HepG2 (cell line): ENCODE measurements around the gene ST8SIA4. TPM values are rescaled to one million over a fixed set of nuclear protein-coding genes. Genes with fewer than 3 reads are reported as not detected.

Experiments used
- ATAC-seq: fragments of 200-7000 bp; cut with Tn5 transposase; 3 replicates; pipeline ENCODE4 v1.9.1; 2020; ENCODE audit warnings: mild to moderate bottlenecking, moderate library complexity
- Bru-seq: library from RNA; stranded (reverse); fragments of 400-500 nt; gene quantifications from one replicate; lab custom pipeline; 2021; lab: Mats Ljungman, UMichigan
- BruChase-seq, 2 experiments: library from RNA; stranded (reverse); fragments of 400-500 nt; gene quantifications; one replicate each; lab custom pipeline; 2021; lab: Mats Ljungman, UMichigan
- BruUV-seq: library from RNA; stranded (reverse); fragments of 400-500 nt; replicated peaks from 2 replicates; lab custom pipeline; 2021; lab: Mats Ljungman, UMichigan
- CTCF ChIA-PET: fragments of 300-600 bp; formaldehyde crosslinking; extraction: SDS; loops from one replicate; lab custom pipeline; 2021; ENCODE audit warnings: low total read pairs, inconsistent platforms, low intra/inter-chr PET ratio; lab: Yijun Ruan, JAX
- POLR2A ChIA-PET: fragments of 350-600 bp; sonication (Branson Sonifier 250); formaldehyde crosslinking; loops from one replicate; lab custom pipeline; 2020; ENCODE audit warnings: antibody characterized with exemption, inconsistent platforms; lab: Yijun Ruan, JAX
- DNase-seq: peaks from one replicate; pipeline ENCODE4 v3.0.0-alpha.2; 2015; ENCODE audit warnings: low spot score
- FAIRE-seq: peaks from 3 replicates; lab custom pipeline; 2011; peaks lifted over from hg19 to GRCh38; lab: Jason Lieb, UNC
- H2AFZ ChIP-seq: one replicate; pipeline ENCODE4 v1.6.1; 2011; ENCODE audit warnings: low read length, inconsistent platforms
- H3K27ac ChIP-seq: fragments of 300-600 bp; 3 replicates; pipeline ENCODE4 v1.8.0; 2011; ENCODE audit warnings: mixed run types, mild to moderate bottlenecking, mixed read lengths, low read length, inconsistent platforms; ENCODE audit not compliant: insufficient read depth; ENCODE audit errors: extremely low read length
- H3K27me3 ChIP-seq, 2 experiments: fragments of 200-600 bp in 1 of 2; 2 replicates in 1 of 2; 3 replicates in 1 of 2; pipeline versions ENCODE4 v1.6.0 to v1.8.0; 2011; ENCODE audit warnings: low read length in 2 of 2, mild to moderate bottlenecking in 2 of 2, moderate library complexity in 2 of 2, inconsistent platforms in 1 of 2; ENCODE audit not compliant: insufficient read depth in 2 of 2, control insufficient read depth in 1 of 2
- H3K36me3 ChIP-seq, 2 experiments: fragments of 200-600 bp in 1 of 2; replicated peaks in 1 of 2; 2 replicates in 1 of 2; 3 replicates in 1 of 2; pipeline versions ENCODE4 v1.5.1 to v1.8.0; 2011; ENCODE audit warnings: low read length in 2 of 2, inconsistent platforms in 1 of 2; ENCODE audit not compliant: insufficient read depth in 2 of 2, control insufficient read depth in 1 of 2
- H3K4me1 ChIP-seq: 2 replicates; pipeline ENCODE4 v1.5.1; 2012; ENCODE audit warnings: low read length, inconsistent platforms; ENCODE audit not compliant: insufficient read depth
- H3K4me2 ChIP-seq: 2 replicates; pipeline ENCODE4 v1.6.0; 2011; ENCODE audit warnings: low read depth, low read length, inconsistent platforms
- H3K4me3 ChIP-seq, 3 experiments: fragments of 200-600 bp in 1 of 3; sonication (generic), shearing (Covaris generic) in 1 of 3; replicated peaks in 1 of 3; 2 replicates each; pipeline ENCODE4 v1.5.1; 2011 to 2016; ENCODE audit warnings: low read length in 3 of 3, inconsistent platforms in 2 of 3, low read depth in 2 of 3, mild to moderate bottlenecking in 2 of 3, control low read depth in 1 of 3, mixed read lengths in 1 of 3; ENCODE audit not compliant: insufficient read depth in 1 of 3
- H3K79me2 ChIP-seq: one replicate; pipeline ENCODE4 v1.6.1; 2011; ENCODE audit warnings: low read length, inconsistent platforms; ENCODE audit not compliant: insufficient read depth
- H3K9ac ChIP-seq: 2 replicates; pipeline ENCODE4 v1.6.0; 2011; ENCODE audit warnings: mild to moderate bottlenecking, low read depth, low read length, inconsistent platforms; ENCODE audit not compliant: insufficient read depth
- H3K9me3 ChIP-seq: 2 replicates; pipeline ENCODE4 v1.5.1; 2012; ENCODE audit warnings: mild to moderate bottlenecking, low read length
- H4K20me1 ChIP-seq: 2 replicates; pipeline ENCODE4 v1.6.0; 2011; ENCODE audit warnings: inconsistent platforms, mild to moderate bottlenecking, low read length, moderate library complexity; ENCODE audit not compliant: insufficient read depth
- ARNTL ChIP-seq: sonication (generic); formaldehyde crosslinking; IDR thresholded peaks from 2 replicates; pipeline ENCODE4 v1.4.0; 2020; ENCODE audit warnings: mild to moderate bottlenecking, missing genetic modification reagents
- HNRNPLL ChIP-seq: fragments of 200-400 bp; formaldehyde crosslinking; IDR thresholded peaks from 2 replicates; pipeline ENCODE4 v1.6.1; 2017; ENCODE audit warnings: mild to moderate bottlenecking, low read depth, low read length; ENCODE audit not compliant: poor library complexity, severe bottlenecking
- KDM1A ChIP-seq: IDR thresholded peaks from 2 replicates; pipeline ENCODE4 v1.6.1; 2016; ENCODE audit warnings: missing compliant biosample characterization
- TBL1XR1 ChIP-seq: fragments of 150-350 bp; IDR thresholded peaks from 2 replicates; pipeline ENCODE4 v1.6.1; 2014; ENCODE audit warnings: borderline replicate concordance, low read length; ENCODE audit not compliant: partially characterized antibody
- ZFP82 ChIP-seq: sonication (generic); formaldehyde crosslinking; IDR thresholded peaks from 2 replicates; pipeline ENCODE4 v1.5.1; 2020; ENCODE audit warnings: mild to moderate bottlenecking, missing genetic modification reagents, borderline replicate concordance
- ZNF138 ChIP-seq: sonication (generic); formaldehyde crosslinking; IDR thresholded peaks from 2 replicates; pipeline ENCODE4 v1.5.0; 2020; ENCODE audit warnings: mild to moderate bottlenecking, low read depth, missing genetic modification reagents
- ZNF225 ChIP-seq: sonication (generic); formaldehyde crosslinking; IDR thresholded peaks from 2 replicates; pipeline ENCODE4 v1.4.0; 2020; ENCODE audit warnings: mild to moderate bottlenecking, missing genetic modification reagents
- ZNF724P ChIP-seq: sonication (generic); formaldehyde crosslinking; IDR thresholded peaks from 2 replicates; pipeline ENCODE4 v1.8.0; 2022; ENCODE audit warnings: missing genetic modification reagents, borderline replicate concordance
- WGBS: methylation state at CpG from one replicate; pipeline ENCODE4 v1.1.6; 2017; ENCODE audit warnings: low lambda C conversion rate; 5-methylcytosine and 5-hydroxymethylcytosine counted together
- in situ Hi-C: cut with HindIII; loops from 2 replicates; pipeline ENCODE4 v1.10.0; 2017; ENCODE audit warnings: low pct_unique_long_range_greater_than_20kb; ENCODE audit not compliant: extremely low pct_ligation_motif_present
- intact Hi-C: fragments of 100-400 bp; cut with micrococcal nuclease; formaldehyde crosslinking; loops from one replicate; pipeline ENCODE4 v1.10.0; 2022; ENCODE audit not compliant: unreplicated experiment
- long read RNA-seq, 2 experiments: library from RNA in 1 of 2; library from polyadenylated mRNA in 1 of 2; stranded (forward) in 1 of 2; unstranded in 1 of 2; transcript quantifications; one replicate each; pipeline ENCODE4 v2.0.0, GENCODE V29; 2019 to 2022
- polyA minus RNA-seq, 3 experiments: library from RNA; depleted of rRNA, polyadenylated mRNA; stranded (reverse); fragments of >200 nt; gene quantifications; 2 replicates each; pipeline ENCODE4 v1.2.3, GENCODE V29; 2011; ENCODE audit warnings: low replicate concordance in 1 of 3
- polyA plus RNA-seq, 8 experiments: library from polyadenylated mRNA; depleted of rRNA in 3 of 8; stranded (reverse) in 7 of 8; unstranded in 1 of 8; fragments of >200 nt; fragmentation: Illumina TruSeq in 4 of 8; extraction: Trizol in 4 of 8; gene quantifications; 2 replicates each; pipeline versions ENCODE4 v1.2.1 to v1.2.3, GENCODE V29; 2011 to 2016; ENCODE audit warnings: low read depth in 4 of 8, missing spikeins in 1 of 8, mixed read lengths in 1 of 8; ENCODE audit not compliant: insufficient read depth in 1 of 8
- total RNA-seq, 5 experiments: library from RNA; depleted of rRNA; stranded (reverse); fragments of >200 nt; fragmentation: Illumina TruSeq; extraction: Trizol; gene quantifications; 2 replicates each; pipeline ENCODE4 v1.2.3, GENCODE V29; 2016; ENCODE audit warnings: low read depth in 1 of 5
- TF ChIP-seq, protein P1 (sequence below): sonication (generic); formaldehyde crosslinking; IDR thresholded peaks from 2 replicates; pipeline ENCODE4 v1.5.0; 2020; ENCODE audit warnings: missing genetic modification reagents
- TF ChIP-seq, protein P2 (sequence below): sonication (generic); formaldehyde crosslinking; IDR thresholded peaks from 2 replicates; pipeline ENCODE4 v1.4.0; 2020; ENCODE audit warnings: mild to moderate bottlenecking, missing genetic modification reagents

Gene ST8SIA4, protein sequence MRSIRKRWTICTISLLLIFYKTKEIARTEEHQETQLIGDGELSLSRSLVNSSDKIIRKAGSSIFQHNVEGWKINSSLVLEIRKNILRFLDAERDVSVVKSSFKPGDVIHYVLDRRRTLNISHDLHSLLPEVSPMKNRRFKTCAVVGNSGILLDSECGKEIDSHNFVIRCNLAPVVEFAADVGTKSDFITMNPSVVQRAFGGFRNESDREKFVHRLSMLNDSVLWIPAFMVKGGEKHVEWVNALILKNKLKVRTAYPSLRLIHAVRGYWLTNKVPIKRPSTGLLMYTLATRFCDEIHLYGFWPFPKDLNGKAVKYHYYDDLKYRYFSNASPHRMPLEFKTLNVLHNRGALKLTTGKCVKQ
- total RNA-seq (2016; rRNA removed; fragmentation: Illumina TruSeq; extraction: Trizol), result not detected in 2 replicates
- not detected in 2 replicates for total RNA-seq (2016; cell fraction: cytosol; rRNA removed; fragmentation: Illumina TruSeq; extraction: Trizol; ENCODE audit: low read depth)
- not detected in 2 replicates for total RNA-seq (2016; cell fraction: insoluble cytoplasmic fraction; rRNA removed; fragmentation: Illumina TruSeq; extraction: Trizol)
- not detected in 2 replicates for total RNA-seq (2016; cell fraction: membrane; rRNA removed; fragmentation: Illumina TruSeq; extraction: Trizol)
- total RNA-seq (2016; cell fraction: nucleus; rRNA removed; fragmentation: Illumina TruSeq; extraction: Trizol), result not detected in 2 replicates
- polyA plus RNA-seq (2011; rRNA removed), result not detected in 2 replicates
- not detected in 2 replicates for polyA plus RNA-seq (2011; cell fraction: cytosol; rRNA removed)
- not detected in 2 replicates for polyA plus RNA-seq (2011; cell fraction: nucleus; rRNA removed)
- not detected in 2 replicates for polyA plus RNA-seq (2012)
- not detected in 2 replicates for polyA plus RNA-seq (2016; cell fraction: cytosol; fragmentation: Illumina TruSeq; extraction: Trizol; ENCODE audit: low read depth)
- not detected in 2 replicates for polyA plus RNA-seq (2016; cell fraction: insoluble cytoplasmic fraction; fragmentation: Illumina TruSeq; extraction: Trizol; ENCODE audit: low read depth)
- not detected in 2 replicates for polyA plus RNA-seq (2016; cell fraction: membrane; fragmentation: Illumina TruSeq; extraction: Trizol; ENCODE audit: low read depth)
- not detected in 2 replicates for polyA plus RNA-seq (2016; cell fraction: nucleus; fragmentation: Illumina TruSeq; extraction: Trizol; ENCODE audit: insufficient read depth, low read depth)
- not detected in 2 replicates for polyA minus RNA-seq (2011; rRNA and poly(A)+ RNA removed; ENCODE audit: low replicate concordance)
- not detected in 2 replicates for polyA minus RNA-seq (2011; cell fraction: cytosol; rRNA and poly(A)+ RNA removed)
- polyA minus RNA-seq (2011; cell fraction: nucleus; rRNA and poly(A)+ RNA removed), result under 0.01 TPM in 1 of 2 replicates, not detected in the other
- percentile 10 among the genes with signal in this experiment for Bru-seq, nascent RNA
- percentile 9 among the genes with signal in this experiment for BruChase-seq, experiment 1, labeled RNA remaining after a 6-hour chase
- BruChase-seq, experiment 2, labeled RNA remaining after a 2-hour chase, result percentile 17 among the genes with signal in this experiment
- long read RNA-seq, experiment 1, result 0 reads
- long read RNA-seq, experiment 2, result 0 reads

DNA sequence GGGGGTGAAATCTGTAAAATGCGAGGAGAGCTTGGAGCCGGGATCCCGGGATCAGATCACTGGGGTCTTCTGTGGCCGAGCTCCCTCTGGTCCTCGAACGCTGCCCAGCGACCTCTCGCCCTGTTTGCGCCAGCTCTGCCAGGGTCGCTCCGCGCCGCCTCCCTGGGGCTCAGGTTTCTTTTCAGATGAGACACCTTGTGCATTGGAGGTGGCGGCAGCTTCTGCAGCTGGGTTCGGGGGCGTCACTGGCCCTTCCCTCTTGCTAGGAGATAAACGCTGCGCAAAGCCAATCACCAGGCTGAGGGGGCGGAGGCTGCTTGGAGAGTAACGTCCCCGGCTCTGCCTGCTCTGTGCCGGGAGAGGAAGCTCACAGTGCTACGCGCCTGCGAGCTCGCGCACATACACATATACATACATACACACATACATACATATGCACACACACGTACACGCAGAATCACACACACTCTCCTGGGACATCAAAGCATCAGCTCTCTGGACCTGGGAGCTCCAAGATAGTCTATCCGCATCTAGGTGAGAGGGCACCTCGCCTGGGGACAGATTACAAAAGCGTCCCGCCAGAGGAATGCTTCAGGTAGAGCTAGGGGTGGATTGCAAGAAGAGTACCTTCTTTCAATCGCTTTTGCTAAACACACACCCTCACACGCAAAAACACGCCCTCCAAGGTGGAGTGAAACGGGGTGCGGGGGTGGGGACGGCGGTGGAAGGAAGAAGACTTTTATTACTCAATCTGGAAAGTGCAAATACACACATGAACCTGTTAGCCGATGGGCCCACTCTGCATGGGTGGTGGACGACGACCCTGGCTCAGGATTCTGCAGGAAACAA is at the start of gene ST8SIA4:
ST8SIA4 (minus strand) TSS at position 244 of the 849 bp plus-strand sequence. CDS start 327 bp downstream, outside the sequence.
- POLR2A ChIA-PET, result no interaction called here
- intact Hi-C loops, result no loop called here
- no peak within 1 kb of the TSS for H3K27ac ChIP-seq
- no peak for DNase-seq
- FAIRE-seq, result no peak
- H3K36me3 ChIP-seq, result no peaks in the 10 kb centered on the region
- no peak within 1 kb of the TSS for H3K9ac ChIP-seq
- H3K9me3 ChIP-seq, result no peaks in the 10 kb centered on the region
- H3K4me3 ChIP-seq, result no peak within 1 kb of the TSS
- in situ Hi-C loops, result no loop called here
- H4K20me1 ChIP-seq, result no peaks in the 10 kb centered on the region
- H3K27me3 ChIP-seq, result peaks cover 3 to 32% of the 10 kb centered on the region in 2 experiments; a peak in 4 of 5 replicates
- no peaks in the 10 kb centered on the region for H3K79me2 ChIP-seq
- 8% methylated on average over 10 of the region's 43 CpGs for WGBS
- H3K4me2 ChIP-seq, result peak within 1 kb of the TSS; percentile 32; the same call in 1 of the 2 replicates
- H2AFZ ChIP-seq, result no peak within 1 kb of the TSS
- CTCF ChIA-PET, result no interaction called here
- BruUV-seq, result no TSS peak
- H3K4me1 ChIP-seq, result no peaks in the 10 kb centered on the region
- peak; percentile 52 for ATAC-seq
- no peak for TF ChIP-seq ZFP82
- no peak for TF ChIP-seq ZNF724P (CRISPR knock-in tag)
- TF ChIP-seq ARNTL, result no peak
- TF ChIP-seq, protein P1, sequence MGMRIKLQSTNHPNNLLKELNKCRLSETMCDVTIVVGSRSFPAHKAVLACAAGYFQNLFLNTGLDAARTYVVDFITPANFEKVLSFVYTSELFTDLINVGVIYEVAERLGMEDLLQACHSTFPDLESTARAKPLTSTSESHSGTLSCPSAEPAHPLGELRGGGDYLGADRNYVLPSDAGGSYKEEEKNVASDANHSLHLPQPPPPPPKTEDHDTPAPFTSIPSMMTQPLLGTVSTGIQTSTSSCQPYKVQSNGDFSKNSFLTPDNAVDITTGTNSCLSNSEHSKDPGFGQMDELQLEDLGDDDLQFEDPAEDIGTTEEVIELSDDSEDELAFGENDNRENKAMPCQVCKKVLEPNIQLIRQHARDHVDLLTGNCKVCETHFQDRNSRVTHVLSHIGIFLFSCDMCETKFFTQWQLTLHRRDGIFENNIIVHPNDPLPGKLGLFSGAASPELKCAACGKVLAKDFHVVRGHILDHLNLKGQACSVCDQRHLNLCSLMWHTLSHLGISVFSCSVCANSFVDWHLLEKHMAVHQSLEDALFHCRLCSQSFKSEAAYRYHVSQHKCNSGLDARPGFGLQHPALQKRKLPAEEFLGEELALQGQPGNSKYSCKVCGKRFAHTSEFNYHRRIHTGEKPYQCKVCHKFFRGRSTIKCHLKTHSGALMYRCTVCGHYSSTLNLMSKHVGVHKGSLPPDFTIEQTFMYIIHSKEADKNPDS, result no peak
- no peak for TF ChIP-seq HNRNPLL
- TF ChIP-seq ZNF138 (CRISPR knock-in tag), result no peak
- TF ChIP-seq, protein P2, sequence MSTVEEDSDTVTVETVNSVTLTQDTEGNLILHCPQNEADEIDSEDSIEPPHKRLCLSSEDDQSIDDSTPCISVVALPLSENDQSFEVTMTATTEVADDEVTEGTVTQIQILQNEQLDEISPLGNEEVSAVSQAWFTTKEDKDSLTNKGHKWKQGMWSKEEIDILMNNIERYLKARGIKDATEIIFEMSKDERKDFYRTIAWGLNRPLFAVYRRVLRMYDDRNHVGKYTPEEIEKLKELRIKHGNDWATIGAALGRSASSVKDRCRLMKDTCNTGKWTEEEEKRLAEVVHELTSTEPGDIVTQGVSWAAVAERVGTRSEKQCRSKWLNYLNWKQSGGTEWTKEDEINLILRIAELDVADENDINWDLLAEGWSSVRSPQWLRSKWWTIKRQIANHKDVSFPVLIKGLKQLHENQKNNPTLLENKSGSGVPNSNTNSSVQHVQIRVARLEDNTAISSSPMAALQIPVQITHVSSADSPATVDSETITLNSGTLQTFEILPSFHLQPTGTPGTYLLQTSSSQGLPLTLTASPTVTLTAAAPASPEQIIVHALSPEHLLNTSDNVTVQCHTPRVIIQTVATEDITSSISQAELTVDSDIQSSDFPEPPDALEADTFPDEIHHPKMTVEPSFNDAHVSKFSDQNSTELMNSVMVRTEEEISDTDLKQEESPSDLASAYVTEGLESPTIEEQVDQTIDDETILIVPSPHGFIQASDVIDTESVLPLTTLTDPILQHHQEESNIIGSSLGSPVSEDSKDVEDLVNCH (CRISPR knock-in tag), result no peak
- no peak for TF ChIP-seq ZNF225
- TF ChIP-seq TBL1XR1, result no peak
- TF ChIP-seq KDM1A (CRISPR knock-in tag), result no peak
